Measurements from ENCODE around the gene GSK3B.
A peak's percentile ranks its signal among the peaks of the same experiment; 100 is the strongest.

Gene GSK3B

GRCh38 chr3:119795849-119796248, 298.4 kb downstream of the GSK3B start:
- no peak overlapping the region for H3K4me3 ChIP-seq (ENCODE audit: low read depth in 1 of 2, low read length in 2 of 2)
- TF ChIP-seq, protein P1, sequence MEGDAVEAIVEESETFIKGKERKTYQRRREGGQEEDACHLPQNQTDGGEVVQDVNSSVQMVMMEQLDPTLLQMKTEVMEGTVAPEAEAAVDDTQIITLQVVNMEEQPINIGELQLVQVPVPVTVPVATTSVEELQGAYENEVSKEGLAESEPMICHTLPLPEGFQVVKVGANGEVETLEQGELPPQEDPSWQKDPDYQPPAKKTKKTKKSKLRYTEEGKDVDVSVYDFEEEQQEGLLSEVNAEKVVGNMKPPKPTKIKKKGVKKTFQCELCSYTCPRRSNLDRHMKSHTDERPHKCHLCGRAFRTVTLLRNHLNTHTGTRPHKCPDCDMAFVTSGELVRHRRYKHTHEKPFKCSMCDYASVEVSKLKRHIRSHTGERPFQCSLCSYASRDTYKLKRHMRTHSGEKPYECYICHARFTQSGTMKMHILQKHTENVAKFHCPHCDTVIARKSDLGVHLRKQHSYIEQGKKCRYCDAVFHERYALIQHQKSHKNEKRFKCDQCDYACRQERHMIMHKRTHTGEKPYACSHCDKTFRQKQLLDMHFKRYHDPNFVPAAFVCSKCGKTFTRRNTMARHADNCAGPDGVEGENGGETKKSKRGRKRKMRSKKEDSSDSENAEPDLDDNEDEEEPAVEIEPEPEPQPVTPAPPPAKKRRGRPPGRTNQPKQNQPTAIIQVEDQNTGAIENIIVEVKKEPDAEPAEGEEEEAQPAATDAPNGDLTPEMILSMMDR (IDR thresholded peaks at IDR 0.05; ENCODE audit: borderline replicate concordance, extremely low read depth, low read length, poor library complexity, severe bottlenecking), result no peak
- TF ChIP-seq EZH2 (IDR thresholded peaks at IDR 0.05; ENCODE audit: borderline replicate concordance, low read depth, low read length, severe bottlenecking), result no peak
- H3K27ac ChIP-seq (ENCODE audit: low read length), result no peak overlapping the region
- H3K4me2 ChIP-seq (ENCODE audit: insufficient read depth, low read length), result no peak overlapping the region
- no peaks in the 10 kb centered on the region for H3K4me1 ChIP-seq (ENCODE audit: insufficient read depth, low read length)
- H3K9me3 ChIP-seq (ENCODE audit: insufficient read depth, low read length, severe bottlenecking), result no peaks in the 10 kb centered on the region
- no peak overlapping the region for H2AFZ ChIP-seq (ENCODE audit: low read depth, low read length)
- H3K36me3 ChIP-seq (ENCODE audit: insufficient read depth, low read length), result no peaks in the 10 kb centered on the region
- no peaks in the 10 kb centered on the region for H4K20me1 ChIP-seq (ENCODE audit: insufficient read depth, low read length)
- no peaks in the 10 kb centered on the region for H3K27me3 ChIP-seq (ENCODE audit: insufficient read depth, low read length, poor library complexity)
- DNase-seq, result no peak
- no peak for ATAC-seq (ENCODE audit: insufficient read depth, low read depth)
- H3K79me2 ChIP-seq (ENCODE audit: insufficient read depth, low read length), result no peaks in the 10 kb centered on the region
- no peak overlapping the region for H3K9ac ChIP-seq (ENCODE audit: low read depth, low read length)

GRCh38 chr3:119794971-119795612, 299.2 kb downstream of the GSK3B start:
- Histone ChIP-seq H3K9ac (ENCODE audit: low read depth, low read length) (no peak overlapping the region), H4K20me1 (ENCODE audit: insufficient read depth, low read length) (no peaks in the 10 kb centered on the region), H2AFZ (ENCODE audit: low read depth, low read length) (no peak overlapping the region), H3K36me3 (ENCODE audit: insufficient read depth, low read length) (no peaks in the 10 kb centered on the region), H3K4me1 (ENCODE audit: insufficient read depth, low read length) (no peaks in the 10 kb centered on the region), H3K79me2 (ENCODE audit: insufficient read depth, low read length) (no peaks in the 10 kb centered on the region), H3K27ac (ENCODE audit: low read length) (no peak overlapping the region), H3K4me2 (ENCODE audit: insufficient read depth, low read length) (no peak overlapping the region), H3K27me3 (ENCODE audit: insufficient read depth, low read length, poor library complexity) (no peaks in the 10 kb centered on the region), H3K9me3 (ENCODE audit: insufficient read depth, low read length, severe bottlenecking) (no peaks in the 10 kb centered on the region), H3K4me3 (ENCODE audit: low read depth in 1 of 2, low read length in 2 of 2) (no peak overlapping the region)
- ATAC-seq (ENCODE audit: insufficient read depth, low read depth) (peak; percentile 45; the same call in 2 of the 3 replicates), DNase-seq (no peak)
- TF ChIP-seq, protein P1 (IDR thresholded peaks at IDR 0.05; ENCODE audit: borderline replicate concordance, extremely low read depth, low read length, poor library complexity, severe bottlenecking), result no peak
- no peak for TF ChIP-seq EZH2 (IDR thresholded peaks at IDR 0.05; ENCODE audit: borderline replicate concordance, low read depth, low read length, severe bottlenecking)

DNA sequence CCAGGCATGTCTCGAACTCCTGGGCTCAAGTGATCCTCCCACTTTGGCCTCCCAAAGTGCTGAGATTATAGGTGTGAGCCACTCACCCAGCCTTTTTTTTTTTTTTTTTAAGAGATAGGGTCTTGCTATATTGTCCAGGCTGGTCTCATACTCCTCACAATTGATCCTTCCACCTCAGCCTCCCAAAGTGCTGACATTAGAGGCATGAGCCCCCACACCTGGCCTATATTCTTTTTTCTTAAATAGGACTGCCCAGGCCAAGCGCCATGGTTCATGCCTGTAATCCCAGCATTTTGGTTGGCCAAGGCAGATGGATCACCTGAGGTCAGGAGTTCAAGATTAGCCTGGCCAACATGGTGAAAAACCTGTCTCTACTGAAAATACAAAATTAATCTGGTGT, 299.8 kb downstream of the GSK3B start:
- Histone ChIP-seq H3K27me3 (ENCODE audit: insufficient read depth, low read length, poor library complexity) (no peaks in the 10 kb centered on the region), H3K9ac (ENCODE audit: low read depth, low read length) (no peak overlapping the region), H3K4me2 (ENCODE audit: insufficient read depth, low read length) (no peak overlapping the region), H4K20me1 (ENCODE audit: insufficient read depth, low read length) (no peaks in the 10 kb centered on the region), H3K36me3 (ENCODE audit: insufficient read depth, low read length) (no peaks in the 10 kb centered on the region), H3K27ac (ENCODE audit: low read length) (no peak overlapping the region), H2AFZ (ENCODE audit: low read depth, low read length) (no peak overlapping the region), H3K4me3 (ENCODE audit: low read depth in 1 of 2, low read length in 2 of 2) (no peak overlapping the region), H3K4me1 (ENCODE audit: insufficient read depth, low read length) (no peaks in the 10 kb centered on the region), H3K9me3 (ENCODE audit: insufficient read depth, low read length, severe bottlenecking) (no peaks in the 10 kb centered on the region), H3K79me2 (ENCODE audit: insufficient read depth, low read length) (no peaks in the 10 kb centered on the region)
- no peak for DNase-seq
- ATAC-seq (ENCODE audit: insufficient read depth, low read depth), result no peak
- TF ChIP-seq EZH2 (IDR thresholded peaks at IDR 0.05; ENCODE audit: borderline replicate concordance, low read depth, low read length, severe bottlenecking), result no peak
- TF ChIP-seq, protein P1 (IDR thresholded peaks at IDR 0.05; ENCODE audit: borderline replicate concordance, extremely low read depth, low read length, poor library complexity, severe bottlenecking), result no peak

Data from DND-41 (cell line).